GM18867 (cell line): ENCODE measurements around the gene HMSD.

ENCODE experiments used
- ATAC-seq: cut with Tn5 transposase; IDR thresholded peaks from one replicate; pipeline ENCODE4 v1.9.1; 2021; ENCODE audit warnings: mild to moderate bottlenecking, moderate library complexity; ENCODE audit not compliant: unreplicated experiment

HMSD gene

DNA sequence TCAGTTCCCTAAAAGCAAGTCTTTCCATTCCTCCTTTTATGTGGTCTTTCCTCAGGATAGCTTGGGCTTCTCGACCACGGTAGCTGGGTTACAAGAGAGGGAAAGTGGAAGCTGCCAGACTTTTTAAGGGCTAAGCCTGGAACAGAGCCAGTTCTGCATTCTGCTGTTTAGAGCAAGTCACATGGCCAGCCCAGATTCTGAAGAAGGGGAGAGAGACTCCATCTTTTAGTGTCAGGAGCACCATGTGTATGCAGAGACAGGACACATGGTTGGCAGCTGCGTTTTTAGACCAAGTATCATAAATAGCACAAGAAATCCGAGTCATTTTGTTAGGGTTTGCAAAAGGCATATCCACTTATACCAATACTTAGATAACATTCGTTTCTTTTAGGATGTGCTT lies 4.7 kb downstream of the HMSD start:
- no peak for ATAC-seq

- no peak for ATAC-seq
Measured at GRCh38 chr18:63956755-63957154, 7.7 kb downstream of the HMSD start.

DNA sequence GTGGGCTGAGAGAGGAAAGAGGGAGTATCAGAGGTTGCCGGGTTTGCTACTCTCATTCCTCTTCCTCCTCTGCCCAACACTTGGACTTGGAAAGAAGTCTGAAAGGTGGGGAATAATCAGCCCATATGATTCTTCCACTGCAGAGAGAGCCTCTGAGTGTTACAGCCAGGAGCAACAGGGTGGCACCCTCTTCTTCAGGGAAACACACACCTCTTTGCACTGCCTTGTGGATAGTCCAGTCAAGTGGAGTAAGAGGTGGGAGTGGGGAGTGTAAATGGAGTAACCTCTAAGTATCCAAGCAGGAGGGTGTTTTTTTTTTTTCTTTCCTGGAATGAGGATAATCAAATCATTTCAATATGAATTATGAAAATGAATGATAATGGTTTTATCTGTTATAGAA lies 11.8 kb downstream of the HMSD start:
- ATAC-seq: no peak

DNA sequence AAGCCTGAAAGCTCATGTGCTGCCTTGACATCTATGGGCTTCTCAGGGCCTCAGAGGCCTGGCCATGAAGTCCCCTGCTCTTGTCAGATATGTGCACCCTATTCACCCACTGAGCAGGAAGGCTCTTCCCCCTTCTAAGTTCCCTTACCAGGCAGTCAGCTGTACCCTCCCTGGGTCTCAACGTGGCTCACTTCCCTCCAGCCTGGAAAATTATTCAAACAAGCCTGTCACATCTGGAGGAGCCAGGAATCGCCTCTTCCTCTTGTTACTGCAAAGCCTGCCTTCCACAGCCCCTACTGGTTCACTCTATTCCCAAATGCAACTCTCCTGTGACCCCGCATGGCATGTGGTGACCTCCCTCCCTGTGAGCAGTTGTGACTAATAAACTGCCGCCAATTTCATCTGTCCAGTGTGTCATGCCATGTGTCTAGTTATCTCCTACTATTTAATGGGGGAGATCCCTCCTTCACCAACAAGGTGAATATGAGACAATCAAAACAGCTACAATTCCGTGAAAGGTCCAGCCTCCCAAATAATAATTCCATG lies 12.4 kb downstream of the HMSD start:
- ATAC-seq: no peak

GRCh38 chr18:63962137-63962536 lies 13.0 kb downstream of the HMSD start:
- no peak for ATAC-seq

GRCh38 chr18:63963615-63964256 lies 14.6 kb downstream of the HMSD start:
- peak; percentile 83 for ATAC-seq

DNA sequence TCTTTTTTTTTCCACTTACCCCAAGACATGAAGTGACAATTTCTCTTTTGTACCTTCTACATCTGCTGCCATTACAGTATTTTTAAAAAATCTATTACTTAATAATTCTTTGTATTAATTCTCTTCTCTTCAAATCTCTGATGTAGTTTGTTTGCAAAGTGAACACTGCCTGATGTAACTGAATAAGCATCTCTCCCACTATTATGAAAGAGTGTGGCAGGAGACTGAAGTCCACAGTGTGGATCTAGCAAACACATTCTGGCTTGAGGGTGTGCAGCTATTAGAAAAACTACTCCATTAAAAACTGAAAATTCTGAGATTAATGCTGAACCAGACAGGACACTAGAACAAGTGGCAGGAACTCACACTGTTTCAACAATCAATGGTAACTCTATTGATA lies 15.8 kb downstream of the HMSD start:
- no peak for ATAC-seq

DNA sequence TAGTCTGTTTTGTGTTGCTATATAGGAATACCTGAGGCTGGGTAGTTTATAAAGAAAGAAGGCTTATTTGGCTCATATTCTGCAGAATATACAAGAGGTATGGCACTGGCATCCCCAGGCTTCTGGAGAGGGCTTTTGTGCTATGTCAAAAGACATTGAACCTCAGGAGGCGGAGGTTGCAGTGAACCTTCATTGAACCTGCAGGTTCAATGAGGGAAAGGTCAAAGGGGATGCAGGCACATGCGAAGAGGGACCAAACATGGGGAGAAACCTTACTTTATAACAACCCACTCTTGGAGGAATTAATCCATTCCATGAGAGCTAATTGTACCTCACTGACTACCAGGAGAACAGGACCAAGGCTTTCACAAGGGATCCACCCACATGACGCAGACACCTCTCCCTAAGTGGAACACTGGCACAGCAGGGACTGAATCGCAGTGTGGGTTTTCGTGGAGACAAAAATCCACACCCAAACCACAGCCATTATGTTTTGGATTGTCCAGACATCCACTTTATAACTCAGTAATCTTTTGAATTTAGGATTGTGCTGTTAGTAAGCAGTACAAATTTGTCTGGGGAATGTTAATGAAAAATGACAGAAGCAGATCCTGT lies 16.7 kb downstream of the HMSD start:
- ATAC-seq: no peak

GRCh38 chr18:63969942-63970808 lies 21.1 kb downstream of the HMSD start, which contains the start of gene SERPINB8:
Gene SERPINB8, plus strand, starts transcription at chr18:63970081. Its CDS starts 8,228 bp downstream, at chr18:63978309.
- ATAC-seq: peak; percentile 92

GRCh38 chr18:63970809-63971205 lies 21.7 kb downstream of the HMSD start:
- ATAC-seq: peak; percentile 0

GRCh38 chr18:63971320-63972001 lies 22.4 kb downstream of the HMSD start:
- ATAC-seq: no peak

DNA sequence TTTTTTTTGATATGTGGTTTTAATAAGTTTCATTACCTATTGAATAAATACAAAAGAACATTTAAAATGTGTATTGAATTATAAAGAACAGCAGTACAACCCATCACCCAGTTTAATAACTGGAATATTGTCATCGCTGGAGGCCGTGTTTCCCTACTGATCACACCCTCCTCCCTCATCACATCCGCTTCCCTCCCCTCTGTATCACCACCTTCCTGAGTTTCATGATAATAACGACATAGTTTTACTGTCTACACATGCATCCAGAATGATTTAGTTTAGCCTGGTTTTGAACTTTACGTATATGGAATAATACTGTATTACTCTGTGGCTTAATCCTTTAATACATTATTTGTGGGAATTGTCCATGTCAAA lies 22.9 kb downstream of the HMSD start:
- no peak for ATAC-seq

GRCh38 chr18:63974991-63975390 lies 25.9 kb downstream of the HMSD start:
- ATAC-seq: no peak

DNA sequence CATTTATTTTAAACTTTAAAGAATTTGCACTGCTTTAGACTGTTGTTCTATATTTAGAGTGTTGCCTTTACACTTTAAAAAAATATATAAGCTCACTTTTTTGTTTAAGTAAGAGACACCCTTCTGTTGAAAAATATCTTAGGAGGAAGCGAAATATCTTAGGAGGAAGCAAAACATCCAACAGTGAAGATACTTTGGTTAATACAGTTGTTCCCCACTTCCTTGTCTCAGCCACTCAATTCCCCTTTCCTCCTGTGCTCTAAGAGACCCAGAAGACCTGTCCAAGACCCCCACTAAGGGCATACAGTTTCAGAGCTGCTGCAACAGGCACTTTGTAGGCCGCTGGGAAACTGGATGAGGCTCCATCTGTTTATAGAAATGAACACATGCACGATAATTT lies 26.5 kb downstream of the HMSD start:
- ATAC-seq: no peak

- ATAC-seq: no peak
Measured at GRCh38 chr18:63977040-63977439, 27.9 kb downstream of the HMSD start.

GRCh38 chr18:63979409-63979920 lies 30.4 kb downstream of the HMSD start:
- peak; percentile 87 for ATAC-seq

- ATAC-seq: no peak
Measured at GRCh38 chr18:63980027-63980426, 30.9 kb downstream of the HMSD start.

GRCh38 chr18:63980896-63981460 lies 31.9 kb downstream of the HMSD start:
- no peak for ATAC-seq

GRCh38 chr18:63981719-63982118 lies 32.6 kb downstream of the HMSD start:
- ATAC-seq: no peak

- no peak for ATAC-seq
Measured at GRCh38 chr18:63982361-63982760, 33.3 kb downstream of the HMSD start.
